Heart left ventricle (tissue), 13 donors: ENCODE data around the gene HSD3B2.

ENCODE experiments used
- POLR2A ChIP-seq, 2 donors: fragments of 450-650 bp; IDR thresholded peaks; one replicate each; pipeline ENCODE4 v1.6.1; 2017; ENCODE audit warnings: antibody characterized with exemption in 2 of 2, mild to moderate bottlenecking in 2 of 2, moderate library complexity in 2 of 2
- TF ChIP-seq, protein P1 (sequence below), 12 donors: fragments of 200-600 bp; sonication (generic) in 4 of 12; IDR thresholded peaks; one replicate each; pipeline versions ENCODE4 v1.5.0 to v1.8.0; 2018 to 2022; ENCODE audit warnings: antibody characterized with exemption in 12 of 12, mild to moderate bottlenecking in 5 of 12
- donor health status: ischemic (EF 13 %, LVEDD 7.1; RV severe dilation, severe dysfunction).
- donor health status: DM: no; HTN: yes; CAD: no.
- donor health status: DM: no; HTN: no; CAD: no.
- donor health status: ischemic (EF 25% LVEDD 6.9; RV normal size, moderate dysfunction).
- donor health status: ischemic (EF 25% LVEDD 5.7; RV mildly dilated, moderate dysfunction).
- donor health status: ischemic (EF 35%, LVEDD 5.7; RV mildly dilated, moderate dysfunction).
- donor health status: nonischemic (EF 11% LVEDD 7.7; RV severe dilation, severe dysfunction).
- donor health status: DM: yes; HTN: yes; CAD: no.
- donor health status: PGD.
- donor health status: ischemic (EF 29% LVEDD 5.4; RV normal size, mild dysfunction).
- donor health status: nonischemic (EF 23%, LVEDD 6.1; RV moderate dilation, normal function).

DNA sequence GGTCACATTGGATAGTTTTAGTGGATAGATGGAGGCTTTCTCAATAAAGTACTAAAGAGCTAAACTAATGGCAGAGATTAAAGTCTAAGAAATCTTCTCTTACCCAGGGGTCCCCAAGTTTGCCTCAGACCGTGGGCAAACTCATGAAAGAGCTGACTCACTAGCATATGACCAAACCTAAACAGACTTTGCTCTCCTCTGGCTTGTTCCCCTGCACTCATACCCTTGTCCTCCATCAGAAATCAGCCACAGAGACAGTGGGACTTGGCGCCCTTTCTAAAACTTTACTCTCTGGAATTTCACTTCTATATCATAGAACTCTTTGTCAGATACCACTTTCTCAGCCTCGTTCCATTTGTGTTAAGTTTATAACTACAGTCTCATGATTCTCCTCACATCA is 17.0 kb upstream of the HSD3B2 start:
- TF ChIP-seq, protein P1, sequence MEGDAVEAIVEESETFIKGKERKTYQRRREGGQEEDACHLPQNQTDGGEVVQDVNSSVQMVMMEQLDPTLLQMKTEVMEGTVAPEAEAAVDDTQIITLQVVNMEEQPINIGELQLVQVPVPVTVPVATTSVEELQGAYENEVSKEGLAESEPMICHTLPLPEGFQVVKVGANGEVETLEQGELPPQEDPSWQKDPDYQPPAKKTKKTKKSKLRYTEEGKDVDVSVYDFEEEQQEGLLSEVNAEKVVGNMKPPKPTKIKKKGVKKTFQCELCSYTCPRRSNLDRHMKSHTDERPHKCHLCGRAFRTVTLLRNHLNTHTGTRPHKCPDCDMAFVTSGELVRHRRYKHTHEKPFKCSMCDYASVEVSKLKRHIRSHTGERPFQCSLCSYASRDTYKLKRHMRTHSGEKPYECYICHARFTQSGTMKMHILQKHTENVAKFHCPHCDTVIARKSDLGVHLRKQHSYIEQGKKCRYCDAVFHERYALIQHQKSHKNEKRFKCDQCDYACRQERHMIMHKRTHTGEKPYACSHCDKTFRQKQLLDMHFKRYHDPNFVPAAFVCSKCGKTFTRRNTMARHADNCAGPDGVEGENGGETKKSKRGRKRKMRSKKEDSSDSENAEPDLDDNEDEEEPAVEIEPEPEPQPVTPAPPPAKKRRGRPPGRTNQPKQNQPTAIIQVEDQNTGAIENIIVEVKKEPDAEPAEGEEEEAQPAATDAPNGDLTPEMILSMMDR (IDR thresholded peaks at IDR 0.05) = no peak
- no peak for TF ChIP-seq POLR2A (IDR thresholded peaks at IDR 0.05)
